Uterus (tissue), 2 donors: ENCODE results near the gene ADAMTSL1.

Source experiments
- POLR2A ChIP-seq, 2 donors: fragments of 450-650 bp; IDR thresholded peaks; one replicate each; pipeline ENCODE4 v1.6.1; 2016; ENCODE audit warnings: antibody characterized with exemption in 2 of 2, mild to moderate bottlenecking in 1 of 2, moderate library complexity in 1 of 2
- TF ChIP-seq, protein P1 (sequence below), 4 experiments: fragments of 200-600 bp in 2 of 4; fragments of 450-650 bp in 2 of 4; sonication (generic) in 2 of 4; IDR thresholded peaks; one replicate each; pipeline ENCODE4 v1.5.1; 2016 to 2019; ENCODE audit warnings: antibody characterized with exemption in 4 of 4, mild to moderate bottlenecking in 2 of 4, moderate library complexity in 1 of 4

- TF ChIP-seq, protein P1, sequence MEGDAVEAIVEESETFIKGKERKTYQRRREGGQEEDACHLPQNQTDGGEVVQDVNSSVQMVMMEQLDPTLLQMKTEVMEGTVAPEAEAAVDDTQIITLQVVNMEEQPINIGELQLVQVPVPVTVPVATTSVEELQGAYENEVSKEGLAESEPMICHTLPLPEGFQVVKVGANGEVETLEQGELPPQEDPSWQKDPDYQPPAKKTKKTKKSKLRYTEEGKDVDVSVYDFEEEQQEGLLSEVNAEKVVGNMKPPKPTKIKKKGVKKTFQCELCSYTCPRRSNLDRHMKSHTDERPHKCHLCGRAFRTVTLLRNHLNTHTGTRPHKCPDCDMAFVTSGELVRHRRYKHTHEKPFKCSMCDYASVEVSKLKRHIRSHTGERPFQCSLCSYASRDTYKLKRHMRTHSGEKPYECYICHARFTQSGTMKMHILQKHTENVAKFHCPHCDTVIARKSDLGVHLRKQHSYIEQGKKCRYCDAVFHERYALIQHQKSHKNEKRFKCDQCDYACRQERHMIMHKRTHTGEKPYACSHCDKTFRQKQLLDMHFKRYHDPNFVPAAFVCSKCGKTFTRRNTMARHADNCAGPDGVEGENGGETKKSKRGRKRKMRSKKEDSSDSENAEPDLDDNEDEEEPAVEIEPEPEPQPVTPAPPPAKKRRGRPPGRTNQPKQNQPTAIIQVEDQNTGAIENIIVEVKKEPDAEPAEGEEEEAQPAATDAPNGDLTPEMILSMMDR (IDR thresholded peaks at IDR 0.05), result no peak
- no peak for TF ChIP-seq POLR2A (IDR thresholded peaks at IDR 0.05)
Measured at GRCh38 chr9:18771763-18772162, 297.8 kb downstream of the ADAMTSL1 start.
